GM21723 (cell line): ENCODE measurements around the gene SND1.

Experiments
- ATAC-seq: cut with Tn5 transposase; IDR thresholded peaks from one replicate; pipeline ENCODE4 v1.9.1; 2021; ENCODE audit warnings: mild to moderate bottlenecking, moderate library complexity; ENCODE audit not compliant: unreplicated experiment

SND1 gene

GRCh38 chr7:128008744-128009143 is 356.8 kb downstream of the SND1 start:
- no peak for ATAC-seq

GRCh38 chr7:128010391-128011127 is 358.6 kb downstream of the SND1 start:
- ATAC-seq, result no peak

- ATAC-seq, result no peak
Observed at GRCh38 chr7:128011131-128011661, 359.2 kb downstream of the SND1 start.

- no peak for ATAC-seq
Observed at GRCh38 chr7:128014811-128015210, 362.8 kb downstream of the SND1 start.

GRCh38 chr7:128017460-128017859 is 365.5 kb downstream of the SND1 start:
- no peak for ATAC-seq

GRCh38 chr7:128017862-128018845 is 366.2 kb downstream of the SND1 start:
- no peak for ATAC-seq

- ATAC-seq, result no peak
Observed at GRCh38 chr7:128019288-128019687, 367.3 kb downstream of the SND1 start.

GRCh38 chr7:128020159-128020558 is 368.2 kb downstream of the SND1 start:
- no peak for ATAC-seq

- no peak for ATAC-seq
Observed at GRCh38 chr7:128021366-128021765, 369.4 kb downstream of the SND1 start.

- no peak for ATAC-seq
Observed at GRCh38 chr7:128022631-128023532, 370.9 kb downstream of the SND1 start.

GRCh38 chr7:128024151-128024550 is 372.2 kb downstream of the SND1 start:
- no peak for ATAC-seq

GRCh38 chr7:128025380-128025779 is 373.4 kb downstream of the SND1 start:
- no peak for ATAC-seq

- ATAC-seq, result no peak
Observed at GRCh38 chr7:128025819-128026218, 373.8 kb downstream of the SND1 start.

GRCh38 chr7:128026551-128026950 is 374.6 kb downstream of the SND1 start:
- ATAC-seq, result no peak

- no peak for ATAC-seq
Observed at GRCh38 chr7:128027485-128027980, 375.5 kb downstream of the SND1 start.

- no peak for ATAC-seq
Observed at GRCh38 chr7:128029405-128029995, 377.5 kb downstream of the SND1 start.

- no peak for ATAC-seq
Observed at GRCh38 chr7:128030263-128030653, 378.3 kb downstream of the SND1 start.

- ATAC-seq, result peak; percentile 50
Observed at GRCh38 chr7:128030654-128031611, 378.9 kb downstream of the SND1 start, which contains the start of gene LRRC4. LRRC4 (minus strand) TSS chr7:128031437; CDS start chr7:128030640, 797 bp downstream.
